MM.1S (cell line): Measurements from ENCODE around the gene KIZ.

Experiments used
- DNase-seq: peaks from one replicate; pipeline ENCODE4 v3.0.0-alpha.2; 2015
- H2AFZ ChIP-seq: fragments of 300-600 bp; sonication (generic); 2 replicates; pipeline ENCODE4 v1.6.0; 2016; ENCODE audit warnings: antibody characterized with exemption, low read length
- H3F3A ChIP-seq: fragments of 300-600 bp; sonication (generic); 2 replicates; pipeline ENCODE4 v1.6.1; 2016; ENCODE audit warnings: mild to moderate bottlenecking, antibody characterized with exemption, low read length, moderate library complexity, mixed read lengths; ENCODE audit not compliant: insufficient read depth
- H3K27ac ChIP-seq: fragments of 300-600 bp; sonication (generic); 2 replicates; pipeline ENCODE4 v1.5.1; 2016; ENCODE audit warnings: mild to moderate bottlenecking, low read length
- H3K27me3 ChIP-seq: fragments of 300-600 bp; sonication (generic); replicated peaks from 2 replicates; pipeline ENCODE4 v1.6.0; 2016; ENCODE audit warnings: low read length; ENCODE audit not compliant: insufficient read depth
- H3K36me3 ChIP-seq: fragments of 300-600 bp; sonication (generic); replicated peaks from 2 replicates; pipeline ENCODE4 v1.6.1; 2016; ENCODE audit warnings: mild to moderate bottlenecking, low read length, mixed read lengths; ENCODE audit not compliant: insufficient read depth
- H3K4me1 ChIP-seq: fragments of 300-600 bp; sonication (generic); 2 replicates; pipeline ENCODE4 v1.6.1; 2016; ENCODE audit warnings: low read length, mixed read lengths
- H3K4me2 ChIP-seq: fragments of 300-600 bp; sonication (generic); 2 replicates; pipeline ENCODE4 v1.6.0; 2016; ENCODE audit warnings: low read depth, low read length
- H3K4me3 ChIP-seq: fragments of 300-600 bp; sonication (generic); 2 replicates; pipeline ENCODE4 v1.5.1; 2016; ENCODE audit warnings: low read length, mixed read lengths
- H3K79me2 ChIP-seq: fragments of 300-600 bp; sonication (generic); 2 replicates; pipeline ENCODE4 v1.6.1; 2016; ENCODE audit warnings: mixed run types, low read length, mixed read lengths
- H3K9ac ChIP-seq: fragments of 300-600 bp; sonication (generic); 2 replicates; pipeline ENCODE4 v1.6.1; 2016; ENCODE audit warnings: low read length, mixed read lengths
- H3K9me2 ChIP-seq: fragments of 300-600 bp; sonication (generic); replicated peaks from 2 replicates; pipeline ENCODE4 v1.6.1; 2016; ENCODE audit warnings: mild to moderate bottlenecking, low read length, mixed read lengths; ENCODE audit not compliant: insufficient read depth
- H3K9me3 ChIP-seq: fragments of 300-600 bp; sonication (generic); replicated peaks from 2 replicates; pipeline ENCODE4 v1.6.1; 2016; ENCODE audit warnings: mild to moderate bottlenecking, low read length, mixed read lengths; ENCODE audit not compliant: insufficient read depth
- H4K20me1 ChIP-seq: fragments of 300-600 bp; sonication (generic); 2 replicates; pipeline ENCODE4 v1.6.1; 2016; ENCODE audit warnings: mild to moderate bottlenecking, low read length, moderate library complexity, mixed read lengths; ENCODE audit not compliant: insufficient read depth
- EZH2 ChIP-seq: fragments of 300-600 bp; sonication (generic); optimal IDR thresholded peaks from 2 replicates; pipeline ENCODE3; 2017; ENCODE audit warnings: low read depth, mild to moderate bottlenecking, antibody characterized with exemption, low read length, mixed read lengths
- EZH2phosphoT487 ChIP-seq: fragments of 300-600 bp; sonication (generic); IDR thresholded peaks from 2 replicates; pipeline ENCODE4 v1.6.1; 2018; ENCODE audit warnings: antibody characterized with exemption, low read length
- TF ChIP-seq, protein P1 (sequence below): fragments of 300-600 bp; sonication (generic); IDR thresholded peaks from 2 replicates; pipeline ENCODE4 v1.5.1; 2016; ENCODE audit warnings: antibody characterized with exemption, low read length, mixed read lengths

Gene KIZ

DNA sequence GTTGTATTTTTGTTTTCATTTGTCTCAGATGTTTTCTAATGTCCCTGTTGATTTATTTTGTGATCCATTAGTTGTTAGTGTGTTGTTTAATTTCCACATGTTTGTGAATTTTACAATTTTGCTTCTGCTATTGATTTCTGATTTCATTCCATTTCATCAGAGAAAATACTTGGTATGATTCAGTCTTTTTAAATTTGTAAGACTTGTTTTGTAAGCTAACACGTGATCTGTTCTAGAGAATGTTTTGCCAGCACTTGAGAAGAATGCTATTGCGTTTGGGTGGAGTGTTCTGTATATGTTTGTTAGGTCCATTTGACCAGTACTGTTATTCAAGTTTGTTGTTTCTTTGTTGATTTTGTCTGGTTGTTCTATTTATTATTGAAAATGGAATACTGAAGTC is 53.9 kb downstream of the KIZ start:
- Histone ChIP-seq H2AFZ (no peak overlapping the region), H3F3A (no peaks in the 10 kb centered on the region), H3K9me2 (no peaks in the 10 kb centered on the region), H3K9me3 (no peaks in the 10 kb centered on the region), H3K4me1 (no peaks in the 10 kb centered on the region), H3K27me3 (no peaks in the 10 kb centered on the region), H3K27ac (no peak overlapping the region), H3K79me2 (no peaks in the 10 kb centered on the region), H4K20me1 (no peaks in the 10 kb centered on the region), H3K36me3 (no peaks in the 10 kb centered on the region), H3K4me3 (no peak overlapping the region), H3K4me2 (no peak overlapping the region), H3K9ac (no peak overlapping the region)
- no peak for TF ChIP-seq EZH2
- TF ChIP-seq EZH2phosphoT487, result no peak
- TF ChIP-seq, protein P1, sequence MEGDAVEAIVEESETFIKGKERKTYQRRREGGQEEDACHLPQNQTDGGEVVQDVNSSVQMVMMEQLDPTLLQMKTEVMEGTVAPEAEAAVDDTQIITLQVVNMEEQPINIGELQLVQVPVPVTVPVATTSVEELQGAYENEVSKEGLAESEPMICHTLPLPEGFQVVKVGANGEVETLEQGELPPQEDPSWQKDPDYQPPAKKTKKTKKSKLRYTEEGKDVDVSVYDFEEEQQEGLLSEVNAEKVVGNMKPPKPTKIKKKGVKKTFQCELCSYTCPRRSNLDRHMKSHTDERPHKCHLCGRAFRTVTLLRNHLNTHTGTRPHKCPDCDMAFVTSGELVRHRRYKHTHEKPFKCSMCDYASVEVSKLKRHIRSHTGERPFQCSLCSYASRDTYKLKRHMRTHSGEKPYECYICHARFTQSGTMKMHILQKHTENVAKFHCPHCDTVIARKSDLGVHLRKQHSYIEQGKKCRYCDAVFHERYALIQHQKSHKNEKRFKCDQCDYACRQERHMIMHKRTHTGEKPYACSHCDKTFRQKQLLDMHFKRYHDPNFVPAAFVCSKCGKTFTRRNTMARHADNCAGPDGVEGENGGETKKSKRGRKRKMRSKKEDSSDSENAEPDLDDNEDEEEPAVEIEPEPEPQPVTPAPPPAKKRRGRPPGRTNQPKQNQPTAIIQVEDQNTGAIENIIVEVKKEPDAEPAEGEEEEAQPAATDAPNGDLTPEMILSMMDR, result no peak
- no peak for DNase-seq

DNA sequence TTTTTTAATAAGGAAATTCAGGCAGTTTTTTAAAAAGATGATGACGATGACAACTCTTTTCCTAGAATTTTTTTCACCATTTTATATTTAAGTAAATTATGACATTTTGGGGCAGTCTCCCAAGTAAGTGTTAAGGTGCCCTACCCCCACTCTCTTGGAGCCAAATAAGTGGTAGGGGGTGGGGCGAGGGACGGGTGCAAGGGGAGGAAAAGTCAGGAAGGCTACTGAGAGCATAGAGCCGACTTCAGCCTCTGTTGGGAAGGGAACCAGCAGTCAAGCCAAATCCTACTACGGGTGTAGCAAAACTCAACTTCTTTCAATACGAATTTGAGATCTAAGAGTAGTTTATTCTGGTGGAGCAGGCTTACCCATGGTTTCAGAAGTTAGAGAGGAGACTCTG is 54.4 kb downstream of the KIZ start:
- no peak overlapping the region for H3K4me3 ChIP-seq
- H3K9ac ChIP-seq, result no peak overlapping the region
- no peak overlapping the region for H3K4me2 ChIP-seq

DNA sequence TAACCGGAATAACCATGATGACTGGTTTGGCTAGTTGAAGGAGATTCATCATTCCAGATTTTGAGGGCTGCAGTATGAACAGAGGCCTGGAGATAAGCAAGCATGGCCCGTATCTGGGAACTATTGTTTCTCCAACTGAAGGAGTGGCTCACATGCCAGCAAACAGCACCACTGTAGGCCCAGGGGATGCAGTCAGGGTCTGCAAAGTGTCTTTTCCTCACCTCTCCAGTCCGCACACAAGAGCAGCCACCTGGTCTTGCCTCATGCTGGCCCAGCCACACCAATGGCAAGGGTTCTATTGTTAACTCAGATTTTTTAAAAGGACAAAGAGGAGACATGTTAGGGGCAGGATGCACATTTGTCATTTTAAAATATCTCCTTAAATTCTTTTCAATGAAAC is 55.1 kb downstream of the KIZ start:
- no peaks in the 10 kb centered on the region for H3K79me2 ChIP-seq
- H3K9me3 ChIP-seq, result no peaks in the 10 kb centered on the region
- no peak overlapping the region for H3K27ac ChIP-seq
- H3K9me2 ChIP-seq, result no peaks in the 10 kb centered on the region
- H2AFZ ChIP-seq, result no peak overlapping the region
- no peaks in the 10 kb centered on the region for H3F3A ChIP-seq
- no peaks in the 10 kb centered on the region for H3K36me3 ChIP-seq
- H4K20me1 ChIP-seq, result no peaks in the 10 kb centered on the region
- TF ChIP-seq EZH2 (no peak), EZH2phosphoT487 (no peak)
- TF ChIP-seq, protein P1, result no peak
- no peak for DNase-seq
- no peak overlapping the region for H3K4me2 ChIP-seq
- no peak overlapping the region for H3K9ac ChIP-seq
- H3K4me3 ChIP-seq, result no peak overlapping the region
- H3K27me3 ChIP-seq, result no peaks in the 10 kb centered on the region
- no peaks in the 10 kb centered on the region for H3K4me1 ChIP-seq

More for the DNA sequence above, 54.4 kb downstream of the KIZ start:
- Histone ChIP-seq H3K9me2 (no peaks in the 10 kb centered on the region), H3K27ac (no peak overlapping the region), H3K79me2 (no peaks in the 10 kb centered on the region), H4K20me1 (no peaks in the 10 kb centered on the region), H2AFZ (no peak overlapping the region), H3K9me3 (no peaks in the 10 kb centered on the region), H3K27me3 (no peaks in the 10 kb centered on the region), H3F3A (no peaks in the 10 kb centered on the region), H3K36me3 (no peaks in the 10 kb centered on the region), H3K4me1 (no peaks in the 10 kb centered on the region)
- TF ChIP-seq, protein P1, result no peak
- TF ChIP-seq EZH2, result no peak
- TF ChIP-seq EZH2phosphoT487, result no peak
- no peak for DNase-seq
